HEK293 (cell line): ENCODE results near the gene GUCY2D.
A peak's percentile ranks its signal among the peaks of the same experiment; 100 is the strongest.

Experiments
- CTCF ChIA-PET: fragments of 350-600 bp; formaldehyde crosslinking; extraction: SDS; loops from one replicate; lab custom pipeline; 2021; ENCODE audit warnings: antibody characterized with exemption; lab: Yijun Ruan, JAX
- POLR2A ChIA-PET: fragments of 300-600 bp; formaldehyde crosslinking; extraction: SDS; loops from one replicate; lab custom pipeline; 2020; ENCODE audit warnings: antibody characterized with exemption, inconsistent platforms; lab: Yijun Ruan, JAX
- H3K27ac ChIP-seq: fragments of 200-500 bp; sonication (Bioruptor generic); 2 replicates; pipeline ENCODE4 v1.5.1; 2014; ENCODE audit warnings: low read depth, low read length, control low read depth, inconsistent platforms; ENCODE audit errors: extremely low read depth
- H3K36me3 ChIP-seq, 2 experiments: fragments of 200-500 bp in 1 of 2; sonication (Bioruptor generic) in 1 of 2; 1 replicate in 1 of 2; 2 replicates in 1 of 2; pipeline ENCODE4 v1.5.1; 2014 to 2017; ENCODE audit warnings: inconsistent platforms in 2 of 2, low read length in 2 of 2; ENCODE audit not compliant: control insufficient read depth in 2 of 2, insufficient read depth in 1 of 2
- H3K4me1 ChIP-seq: fragments of 200-500 bp; sonication (Bioruptor generic); 2 replicates; pipeline ENCODE4 v1.5.1; 2014; ENCODE audit warnings: mild to moderate bottlenecking, low read length, inconsistent platforms; ENCODE audit not compliant: control insufficient read depth, insufficient read depth
- H3K4me3 ChIP-seq: 2 replicates; pipeline ENCODE4 v1.5.1; 2011; ENCODE audit warnings: low read depth, mild to moderate bottlenecking, control low read depth, low read length, moderate library complexity
- H3K9me3 ChIP-seq: fragments of 200-500 bp; sonication (Bioruptor generic); 2 replicates; pipeline ENCODE4 v1.5.1; 2014; ENCODE audit warnings: low read depth, low read length, inconsistent platforms; ENCODE audit not compliant: control insufficient read depth, insufficient read depth
- BCL11B ChIP-seq: fragments of 450-650 bp; formaldehyde crosslinking; IDR thresholded peaks from 2 replicates; pipeline ENCODE4 v1.5.1; 2016; ENCODE audit warnings: low read depth, missing biosample characterization, missing genetic modification characterization
- OVOL3 ChIP-seq: fragments of 450-650 bp; formaldehyde crosslinking; IDR thresholded peaks from 2 replicates; pipeline ENCODE4 v1.5.1; 2016; ENCODE audit warnings: missing biosample characterization, missing genetic modification characterization
- ZBTB21 ChIP-seq: fragments of 450-650 bp; formaldehyde crosslinking; IDR thresholded peaks from 2 replicates; pipeline ENCODE4 v1.5.1; 2017; ENCODE audit warnings: missing biosample characterization, missing genetic modification characterization
- ZNF19 ChIP-seq: fragments of 450-650 bp; formaldehyde crosslinking; IDR thresholded peaks from 2 replicates; pipeline ENCODE4; 2016; ENCODE audit warnings: missing biosample characterization, missing genetic modification characterization, low read depth
- ZNF2 ChIP-seq: fragments of 450-650 bp; formaldehyde crosslinking; IDR thresholded peaks from 2 replicates; pipeline ENCODE4 v1.5.1; 2016; ENCODE audit warnings: missing biosample characterization, missing genetic modification characterization
- ZNF239 ChIP-seq: fragments of 450-650 bp; formaldehyde crosslinking; IDR thresholded peaks from 2 replicates; pipeline ENCODE4 v1.5.1; 2016; ENCODE audit warnings: missing biosample characterization, missing genetic modification characterization
- ZNF274 ChIP-seq, 2 experiments: fragments of 200-500 bp in 1 of 2; fragments of 450-650 bp in 1 of 2; sonication (Bioruptor generic) in 1 of 2; formaldehyde crosslinking in 1 of 2; IDR thresholded peaks; 2 replicates each; pipeline versions ENCODE4 v1.5.1 to v1.6.1; 2014 to 2016; ENCODE audit warnings: borderline replicate concordance in 1 of 2, inconsistent platforms in 1 of 2, low read length in 1 of 2, missing biosample characterization in 1 of 2, missing genetic modification characterization in 1 of 2
- ZNF292 ChIP-seq: fragments of 450-650 bp; formaldehyde crosslinking; IDR thresholded peaks from 2 replicates; pipeline ENCODE4 v1.5.1; 2016; ENCODE audit warnings: low read depth, missing biosample characterization, missing genetic modification characterization, borderline replicate concordance
- ZNF426 ChIP-seq: fragments of 450-650 bp; formaldehyde crosslinking; IDR thresholded peaks from 2 replicates; pipeline ENCODE4 v1.5.1; 2017; ENCODE audit warnings: missing biosample characterization, missing genetic modification characterization, mild to moderate bottlenecking, inconsistent platforms, moderate library complexity
- ZNF560 ChIP-seq: fragments of 450-650 bp; formaldehyde crosslinking; IDR thresholded peaks from 2 replicates; pipeline ENCODE4 v1.5.1; 2017; ENCODE audit warnings: missing biosample characterization, missing genetic modification characterization, borderline replicate concordance
- ZNF621 ChIP-seq: fragments of 450-650 bp; formaldehyde crosslinking; IDR thresholded peaks from 2 replicates; pipeline ENCODE4 v1.5.1; 2017; ENCODE audit warnings: missing biosample characterization, missing genetic modification characterization
- ZNF660 ChIP-seq: fragments of 450-650 bp; IDR thresholded peaks from 2 replicates; pipeline ENCODE4 v1.5.1; 2018; ENCODE audit warnings: missing biosample characterization, mild to moderate bottlenecking, missing genetic modification characterization
- ZNF664 ChIP-seq: fragments of 450-650 bp; formaldehyde crosslinking; IDR thresholded peaks from 2 replicates; pipeline ENCODE4 v1.5.1; 2016; ENCODE audit warnings: missing biosample characterization, missing genetic modification characterization
- ZNF707 ChIP-seq: fragments of 450-650 bp; formaldehyde crosslinking; IDR thresholded peaks from 2 replicates; pipeline ENCODE4 v1.5.1; 2016; ENCODE audit warnings: missing biosample characterization, missing genetic modification characterization
- ZNF777 ChIP-seq: fragments of 450-650 bp; formaldehyde crosslinking; IDR thresholded peaks from 2 replicates; pipeline ENCODE4 v1.5.1; 2017; ENCODE audit warnings: missing biosample characterization, missing genetic modification characterization, borderline replicate concordance
- ZNF791 ChIP-seq: fragments of 450-650 bp; formaldehyde crosslinking; IDR thresholded peaks from 2 replicates; pipeline ENCODE4 v1.5.1; 2016; ENCODE audit warnings: missing biosample characterization, missing genetic modification characterization
- ZNF837 ChIP-seq: fragments of 450-650 bp; formaldehyde crosslinking; IDR thresholded peaks from 2 replicates; pipeline ENCODE4 v1.5.1; 2016; ENCODE audit warnings: missing biosample characterization, missing genetic modification characterization
- ZXDB ChIP-seq: fragments of 450-650 bp; formaldehyde crosslinking; IDR thresholded peaks from 2 replicates; pipeline ENCODE4 v1.5.1; 2016; ENCODE audit warnings: missing biosample characterization, missing genetic modification characterization
- TF ChIP-seq, protein P1 (sequence below): fragments of 450-650 bp; formaldehyde crosslinking; IDR thresholded peaks from 2 replicates; pipeline ENCODE4 v1.5.1; 2016; ENCODE audit warnings: missing biosample characterization, missing genetic modification characterization, low read depth
- TF ChIP-seq, protein P2 (sequence below): fragments of 450-650 bp; formaldehyde crosslinking; IDR thresholded peaks from 2 replicates; pipeline ENCODE4 v1.5.1; 2016; ENCODE audit warnings: missing biosample characterization, missing genetic modification characterization
- TF ChIP-seq, protein P3 (sequence below): fragments of 450-650 bp; formaldehyde crosslinking; IDR thresholded peaks from 2 replicates; pipeline ENCODE4 v1.5.1; 2016; ENCODE audit warnings: missing biosample characterization, missing genetic modification characterization, borderline replicate concordance
- TF ChIP-seq, protein P4 (sequence below): fragments of 450-650 bp; formaldehyde crosslinking; IDR thresholded peaks from 2 replicates; pipeline ENCODE4 v1.5.1; 2016; ENCODE audit warnings: missing biosample characterization, missing genetic modification characterization, borderline replicate concordance

Gene GUCY2D

DNA sequence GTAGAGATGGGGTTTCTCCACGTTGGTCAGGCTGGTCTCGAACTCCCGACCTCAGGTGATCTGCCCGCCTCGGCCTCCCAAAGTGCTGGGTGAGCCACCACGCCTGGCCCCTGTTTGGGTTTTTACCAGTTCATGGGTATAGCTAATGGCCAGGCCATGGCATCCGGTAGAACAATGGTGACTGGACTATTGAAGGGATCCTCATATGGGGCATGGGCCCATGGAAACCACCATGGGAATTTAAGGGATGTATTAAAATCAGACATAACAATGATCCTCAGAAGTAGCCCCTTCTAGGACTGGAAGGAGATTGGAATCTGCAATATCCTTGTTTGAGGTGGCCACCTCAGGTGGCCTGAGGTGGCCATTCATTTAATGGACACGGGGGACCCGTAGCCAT, 17.5 kb upstream of the GUCY2D start:
- Histone ChIP-seq H3K4me1 (no peaks in the 10 kb centered on the region), H3K36me3 (no peaks in the 10 kb centered on the region), H3K27ac (no peak overlapping the region), H3K4me3 (no peak overlapping the region), H3K9me3 (no peaks in the 10 kb centered on the region)
- ChIA-PET POLR2A (no interaction called here), CTCF (interaction anchor here (0.7 to 10.0 kb wide), 8 partner anchors 8 to 356 kb away, joined by 3 to 141 read pairs (median 44); no protein-coding TSS in a partner anchor)
- TF ChIP-seq ZNF19 (tag by site-specific recombination) (no peak), BCL11B (tag by site-specific recombination) (no peak), ZXDB (no peak), ZNF707 (no peak), ZNF777 (tag by site-specific recombination) (no peak)

DNA sequence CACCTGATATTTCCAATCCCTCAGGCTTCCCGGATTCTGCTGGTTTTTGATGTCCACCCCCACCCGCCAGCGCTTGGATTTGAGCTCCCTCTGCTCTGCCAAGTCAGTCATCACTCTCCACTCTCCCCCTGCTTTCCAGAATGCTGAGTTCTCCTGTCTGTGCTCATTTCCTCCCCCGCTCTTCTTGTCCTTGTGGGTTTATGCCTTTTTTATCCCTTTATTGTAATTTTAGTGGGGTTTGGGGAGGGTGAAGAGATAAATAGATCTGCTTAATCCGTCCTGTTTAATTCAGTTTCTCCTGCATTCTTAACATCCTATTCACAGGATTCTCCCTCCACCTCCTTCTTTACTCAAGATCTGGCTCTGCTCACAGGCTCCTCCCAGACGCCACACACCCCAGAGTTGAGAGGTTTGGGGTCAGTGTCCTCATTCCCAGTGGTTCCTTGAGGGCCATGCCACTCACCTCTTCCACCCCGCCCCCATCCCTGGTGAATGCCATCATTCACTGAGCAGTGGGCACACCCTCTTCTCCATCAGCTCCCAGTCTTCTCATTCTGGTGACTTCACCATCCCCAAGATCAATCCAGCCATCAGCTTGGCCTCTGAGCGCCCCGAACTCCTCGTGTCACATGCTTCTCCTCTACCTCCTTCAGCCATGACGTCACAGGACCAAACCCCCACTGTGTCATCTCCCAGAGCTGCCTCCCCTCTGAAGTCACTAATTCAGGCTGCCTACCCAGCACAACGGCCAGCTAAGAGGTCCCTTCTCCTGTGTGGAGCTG, 15.1 kb upstream of the GUCY2D start:
- TF ChIP-seq, protein P1, sequence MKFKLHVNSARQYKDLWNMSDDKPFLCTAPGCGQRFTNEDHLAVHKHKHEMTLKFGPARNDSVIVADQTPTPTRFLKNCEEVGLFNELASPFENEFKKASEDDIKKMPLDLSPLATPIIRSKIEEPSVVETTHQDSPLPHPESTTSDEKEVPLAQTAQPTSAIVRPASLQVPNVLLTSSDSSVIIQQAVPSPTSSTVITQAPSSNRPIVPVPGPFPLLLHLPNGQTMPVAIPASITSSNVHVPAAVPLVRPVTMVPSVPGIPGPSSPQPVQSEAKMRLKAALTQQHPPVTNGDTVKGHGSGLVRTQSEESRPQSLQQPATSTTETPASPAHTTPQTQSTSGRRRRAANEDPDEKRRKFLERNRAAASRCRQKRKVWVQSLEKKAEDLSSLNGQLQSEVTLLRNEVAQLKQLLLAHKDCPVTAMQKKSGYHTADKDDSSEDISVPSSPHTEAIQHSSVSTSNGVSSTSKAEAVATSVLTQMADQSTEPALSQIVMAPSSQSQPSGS, result peak; percentile 47
- TF ChIP-seq ZBTB21 (tag by site-specific recombination) (0 out of 2 replicates have a peak, but pooled peaks have one; percentile 37), ZNF560 (no peak)
- no peaks in the 10 kb centered on the region for H3K36me3 ChIP-seq
- ChIA-PET POLR2A (interaction anchor here (2.0 kb wide), 1 partner anchor 55 kb away, joined by 6 read pairs; the partner anchor contains the start of genes CNTROB and TRAPPC1), CTCF (interaction anchor here (0.6 to 10.0 kb wide), 24 partner anchors 10 to 242 kb away, joined by 3 to 141 read pairs (median 4); partner anchors contain the start of gene RNF227)
- no peak overlapping the region for H3K27ac ChIP-seq
- no peaks in the 10 kb centered on the region for H3K9me3 ChIP-seq
- H3K4me3 ChIP-seq, result no peak overlapping the region
- no peaks in the 10 kb centered on the region for H3K4me1 ChIP-seq

DNA sequence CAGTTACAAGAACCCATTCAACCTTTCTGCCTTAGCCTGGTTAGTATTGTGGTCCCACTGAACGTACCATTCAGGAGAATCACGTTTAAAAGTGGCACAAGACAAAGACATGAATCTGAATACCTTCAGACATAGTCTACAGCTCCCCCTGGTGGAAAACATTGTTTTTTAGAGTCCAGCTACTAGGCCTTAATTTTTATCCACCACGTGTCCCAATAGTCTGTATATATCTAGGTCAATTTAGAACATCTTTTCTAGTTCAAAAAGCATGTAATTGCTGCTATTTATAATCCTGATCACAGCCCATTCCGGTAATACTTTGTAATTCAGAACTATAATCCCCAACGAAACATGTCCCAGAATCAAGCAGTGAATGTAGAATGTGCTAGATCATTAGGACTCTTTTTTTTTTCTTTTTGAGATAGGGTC, 13.7 kb upstream of the GUCY2D start:
- no peak overlapping the region for H3K4me3 ChIP-seq
- H3K9me3 ChIP-seq, result no peaks in the 10 kb centered on the region
- POLR2A ChIA-PET, result interaction anchor here (0.7 to 3.0 kb wide), 3 partner anchors 56 to 152 kb away, joined by 3 to 22 read pairs (median 4); partner anchors contain the start of genes CNTROB, RNF227 and TRAPPC1
- no peak overlapping the region for H3K27ac ChIP-seq
- H3K36me3 ChIP-seq, result no peaks in the 10 kb centered on the region
- CTCF ChIA-PET, result interaction anchor here (0.6 to 10.0 kb wide), 34 partner anchors 9 to 380 kb away, joined by 3 to 141 read pairs (median 4); partner anchors contain the start of genes CNTROB, GUCY2D, NAA38 and RNF227
- H3K4me1 ChIP-seq, result no peaks in the 10 kb centered on the region
- no peak for TF ChIP-seq ZNF791
- TF ChIP-seq OVOL3 (tag by site-specific recombination), result no peak
- TF ChIP-seq ZNF837, result no peak
- TF ChIP-seq ZNF239 (tag by site-specific recombination), result no peak
- TF ChIP-seq ZNF292 (tag by site-specific recombination), result no peak
- TF ChIP-seq, protein P2, sequence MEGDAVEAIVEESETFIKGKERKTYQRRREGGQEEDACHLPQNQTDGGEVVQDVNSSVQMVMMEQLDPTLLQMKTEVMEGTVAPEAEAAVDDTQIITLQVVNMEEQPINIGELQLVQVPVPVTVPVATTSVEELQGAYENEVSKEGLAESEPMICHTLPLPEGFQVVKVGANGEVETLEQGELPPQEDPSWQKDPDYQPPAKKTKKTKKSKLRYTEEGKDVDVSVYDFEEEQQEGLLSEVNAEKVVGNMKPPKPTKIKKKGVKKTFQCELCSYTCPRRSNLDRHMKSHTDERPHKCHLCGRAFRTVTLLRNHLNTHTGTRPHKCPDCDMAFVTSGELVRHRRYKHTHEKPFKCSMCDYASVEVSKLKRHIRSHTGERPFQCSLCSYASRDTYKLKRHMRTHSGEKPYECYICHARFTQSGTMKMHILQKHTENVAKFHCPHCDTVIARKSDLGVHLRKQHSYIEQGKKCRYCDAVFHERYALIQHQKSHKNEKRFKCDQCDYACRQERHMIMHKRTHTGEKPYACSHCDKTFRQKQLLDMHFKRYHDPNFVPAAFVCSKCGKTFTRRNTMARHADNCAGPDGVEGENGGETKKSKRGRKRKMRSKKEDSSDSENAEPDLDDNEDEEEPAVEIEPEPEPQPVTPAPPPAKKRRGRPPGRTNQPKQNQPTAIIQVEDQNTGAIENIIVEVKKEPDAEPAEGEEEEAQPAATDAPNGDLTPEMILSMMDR (tag by site-specific recombination), result peak; percentile 38; the same call in 1 of the 2 replicates
- TF ChIP-seq ZNF2 (tag by site-specific recombination), result peak; percentile 85; the same call in 1 of the 2 replicates
- TF ChIP-seq ZNF621 (tag by site-specific recombination), result no peak
- TF ChIP-seq ZNF660 (tag by site-specific recombination), result peak; percentile 75; the same call in 1 of the 2 replicates
- TF ChIP-seq, protein P3, sequence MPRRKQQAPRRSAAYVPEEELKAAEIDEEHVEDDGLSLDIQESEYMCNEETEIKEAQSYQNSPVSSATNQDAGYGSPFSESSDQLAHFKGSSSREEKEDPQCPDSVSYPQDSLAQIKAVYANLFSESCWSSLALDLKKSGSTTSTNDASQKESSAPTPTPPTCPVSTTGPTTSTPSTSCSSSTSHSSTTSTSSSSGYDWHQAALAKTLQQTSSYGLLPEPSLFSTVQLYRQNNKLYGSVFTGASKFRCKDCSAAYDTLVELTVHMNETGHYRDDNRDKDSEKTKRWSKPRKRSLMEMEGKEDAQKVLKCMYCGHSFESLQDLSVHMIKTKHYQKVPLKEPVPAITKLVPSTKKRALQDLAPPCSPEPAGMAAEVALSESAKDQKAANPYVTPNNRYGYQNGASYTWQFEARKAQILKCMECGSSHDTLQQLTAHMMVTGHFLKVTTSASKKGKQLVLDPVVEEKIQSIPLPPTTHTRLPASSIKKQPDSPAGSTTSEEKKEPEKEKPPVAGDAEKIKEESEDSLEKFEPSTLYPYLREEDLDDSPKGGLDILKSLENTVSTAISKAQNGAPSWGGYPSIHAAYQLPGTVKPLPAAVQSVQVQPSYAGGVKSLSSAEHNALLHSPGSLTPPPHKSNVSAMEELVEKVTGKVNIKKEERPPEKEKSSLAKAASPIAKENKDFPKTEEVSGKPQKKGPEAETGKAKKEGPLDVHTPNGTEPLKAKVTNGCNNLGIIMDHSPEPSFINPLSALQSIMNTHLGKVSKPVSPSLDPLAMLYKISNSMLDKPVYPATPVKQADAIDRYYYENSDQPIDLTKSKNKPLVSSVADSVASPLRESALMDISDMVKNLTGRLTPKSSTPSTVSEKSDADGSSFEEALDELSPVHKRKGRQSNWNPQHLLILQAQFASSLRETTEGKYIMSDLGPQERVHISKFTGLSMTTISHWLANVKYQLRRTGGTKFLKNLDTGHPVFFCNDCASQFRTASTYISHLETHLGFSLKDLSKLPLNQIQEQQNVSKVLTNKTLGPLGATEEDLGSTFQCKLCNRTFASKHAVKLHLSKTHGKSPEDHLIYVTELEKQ (tag by site-specific recombination), result no peak
- TF ChIP-seq ZNF274 (IDR thresholded peaks at IDR 0.05; ENCODE audit: low read length), result no peak
- TF ChIP-seq ZNF274 (tag by site-specific recombination; IDR thresholded peaks at IDR 0.05; ENCODE audit: borderline replicate concordance), result no peak
- no peak for TF ChIP-seq ZNF426 (tag by site-specific recombination)
- TF ChIP-seq ZNF664 (tag by site-specific recombination), result no peak
- TF ChIP-seq, protein P4, sequence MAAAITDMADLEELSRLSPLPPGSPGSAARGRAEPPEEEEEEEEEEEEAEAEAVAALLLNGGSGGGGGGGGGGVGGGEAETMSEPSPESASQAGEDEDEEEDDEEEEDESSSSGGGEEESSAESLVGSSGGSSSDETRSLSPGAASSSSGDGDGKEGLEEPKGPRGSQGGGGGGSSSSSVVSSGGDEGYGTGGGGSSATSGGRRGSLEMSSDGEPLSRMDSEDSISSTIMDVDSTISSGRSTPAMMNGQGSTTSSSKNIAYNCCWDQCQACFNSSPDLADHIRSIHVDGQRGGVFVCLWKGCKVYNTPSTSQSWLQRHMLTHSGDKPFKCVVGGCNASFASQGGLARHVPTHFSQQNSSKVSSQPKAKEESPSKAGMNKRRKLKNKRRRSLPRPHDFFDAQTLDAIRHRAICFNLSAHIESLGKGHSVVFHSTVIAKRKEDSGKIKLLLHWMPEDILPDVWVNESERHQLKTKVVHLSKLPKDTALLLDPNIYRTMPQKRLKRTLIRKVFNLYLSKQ (tag by site-specific recombination), result no peak
